Ishikawa (cell line): ENCODE measurements around the gene TBC1D8.

Source experiments
- CREB1 ChIP-seq: IDR thresholded peaks from 2 replicates; pipeline ENCODE4 v1.6.1; 2012; ENCODE audit warnings: low read depth
- EP300 ChIP-seq: IDR thresholded peaks from 2 replicates; pipeline ENCODE4 v1.6.1; 2012; ENCODE audit warnings: borderline replicate concordance
- FOXM1 ChIP-seq: IDR thresholded peaks from 2 replicates; pipeline ENCODE4 v1.6.1; 2012; ENCODE audit warnings: low read depth, borderline replicate concordance
- TAF1 ChIP-seq: IDR thresholded peaks from 2 replicates; pipeline ENCODE4 v1.6.1; 2012; ENCODE audit warnings: low read depth, mild to moderate bottlenecking
- TCF12 ChIP-seq: IDR thresholded peaks from 2 replicates; pipeline ENCODE4 v1.6.1; 2012; ENCODE audit warnings: low read depth
- TEAD4 ChIP-seq: IDR thresholded peaks from 2 replicates; pipeline ENCODE4 v1.6.1; 2012
- USF1 ChIP-seq: IDR thresholded peaks from 2 replicates; pipeline ENCODE4 v1.6.1; 2012
- ZBTB7A ChIP-seq: IDR thresholded peaks from 2 replicates; pipeline ENCODE4 v1.6.1; 2012; ENCODE audit warnings: low read depth
- TF ChIP-seq, protein P1 (sequence below): IDR thresholded peaks from 2 replicates; pipeline ENCODE4 v1.6.1; 2012; ENCODE audit warnings: low read depth, mild to moderate bottlenecking

GRCh38 chr2:100993294-100993693, 157.9 kb downstream of the TBC1D8 start:
- TF ChIP-seq FOXM1 (no peak), EP300 (no peak), USF1 (no peak), ZBTB7A (no peak), TAF1 (no peak), TCF12 (no peak), TEAD4 (no peak), CREB1 (no peak)
- TF ChIP-seq, protein P1, sequence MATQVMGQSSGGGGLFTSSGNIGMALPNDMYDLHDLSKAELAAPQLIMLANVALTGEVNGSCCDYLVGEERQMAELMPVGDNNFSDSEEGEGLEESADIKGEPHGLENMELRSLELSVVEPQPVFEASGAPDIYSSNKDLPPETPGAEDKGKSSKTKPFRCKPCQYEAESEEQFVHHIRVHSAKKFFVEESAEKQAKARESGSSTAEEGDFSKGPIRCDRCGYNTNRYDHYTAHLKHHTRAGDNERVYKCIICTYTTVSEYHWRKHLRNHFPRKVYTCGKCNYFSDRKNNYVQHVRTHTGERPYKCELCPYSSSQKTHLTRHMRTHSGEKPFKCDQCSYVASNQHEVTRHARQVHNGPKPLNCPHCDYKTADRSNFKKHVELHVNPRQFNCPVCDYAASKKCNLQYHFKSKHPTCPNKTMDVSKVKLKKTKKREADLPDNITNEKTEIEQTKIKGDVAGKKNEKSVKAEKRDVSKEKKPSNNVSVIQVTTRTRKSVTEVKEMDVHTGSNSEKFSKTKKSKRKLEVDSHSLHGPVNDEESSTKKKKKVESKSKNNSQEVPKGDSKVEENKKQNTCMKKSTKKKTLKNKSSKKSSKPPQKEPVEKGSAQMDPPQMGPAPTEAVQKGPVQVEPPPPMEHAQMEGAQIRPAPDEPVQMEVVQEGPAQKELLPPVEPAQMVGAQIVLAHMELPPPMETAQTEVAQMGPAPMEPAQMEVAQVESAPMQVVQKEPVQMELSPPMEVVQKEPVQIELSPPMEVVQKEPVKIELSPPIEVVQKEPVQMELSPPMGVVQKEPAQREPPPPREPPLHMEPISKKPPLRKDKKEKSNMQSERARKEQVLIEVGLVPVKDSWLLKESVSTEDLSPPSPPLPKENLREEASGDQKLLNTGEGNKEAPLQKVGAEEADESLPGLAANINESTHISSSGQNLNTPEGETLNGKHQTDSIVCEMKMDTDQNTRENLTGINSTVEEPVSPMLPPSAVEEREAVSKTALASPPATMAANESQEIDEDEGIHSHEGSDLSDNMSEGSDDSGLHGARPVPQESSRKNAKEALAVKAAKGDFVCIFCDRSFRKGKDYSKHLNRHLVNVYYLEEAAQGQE: no peak
